Ascending aorta (tissue), 2 donors: ENCODE results near the gene PTX3. TPM values are rescaled to one million over a fixed set of nuclear protein-coding genes. Genes with fewer than 3 reads are reported as not detected.
A peak's percentile ranks its signal among the peaks of the same experiment; 100 is the strongest.

Experiments
- DNase-seq, 2 donors: peaks; one replicate each; pipeline ENCODE4 v3.0.0-alpha.2; 2019; ENCODE audit warnings: low spot score in 2 of 2
- H3K27ac ChIP-seq, 2 donors: fragments of 200-600 bp; sonication (generic); one replicate each; pipeline ENCODE4 v1.5.1; 2016 to 2017; ENCODE audit warnings: mild to moderate bottlenecking in 1 of 2
- H3K27me3 ChIP-seq: fragments of 200-600 bp; sonication (generic); one replicate; pipeline ENCODE4 v1.5.1; 2017
- H3K36me3 ChIP-seq, 2 donors: fragments of 200-600 bp; sonication (generic); one replicate each; pipeline ENCODE4 v1.5.1; 2016
- H3K4me1 ChIP-seq, 2 donors: fragments of 200-600 bp; sonication (generic); one replicate each; pipeline ENCODE4 v1.5.1; 2016 to 2017; ENCODE audit warnings: mild to moderate bottlenecking in 1 of 2
- H3K4me3 ChIP-seq, 2 donors: fragments of 200-600 bp; sonication (generic); one replicate each; pipeline ENCODE4 v1.5.1; 2016 to 2017; ENCODE audit warnings: mild to moderate bottlenecking in 1 of 2
- H3K9me3 ChIP-seq, 2 donors: fragments of 200-600 bp; sonication (generic); one replicate each; pipeline ENCODE4 v1.5.1; 2016
- CTCF ChIP-seq, 3 experiments: fragments of 200-600 bp in 2 of 3; fragments of 450-650 bp in 1 of 3; sonication (generic) in 2 of 3; IDR thresholded peaks; one replicate each; pipeline ENCODE4 v1.5.1; 2016 to 2019; ENCODE audit warnings: antibody characterized with exemption in 3 of 3, mild to moderate bottlenecking in 1 of 3, moderate library complexity in 1 of 3
- intact Hi-C: fragments of 100-400 bp; cut with DNase I; formaldehyde crosslinking; loops from one replicate; pipeline ENCODE4 v1.15.1; 2023
- total RNA-seq: library from RNA; depleted of rRNA; stranded (reverse); fragments of >200 nt; gene quantifications from one replicate; pipeline ENCODE4 v1.1.0, GENCODE V29; 2016

PTX3 gene
- total RNA-seq, 1 donor from 2014 or later = 9.2 TPM

- no peak for TF ChIP-seq CTCF (IDR thresholded peaks at IDR 0.05)
- H3K4me1 ChIP-seq = no peaks in the 10 kb centered on the region
- no peaks in the 10 kb centered on the region for H3K9me3 ChIP-seq
- no peak overlapping the region for H3K27ac ChIP-seq
- intact Hi-C loops = no loop called here
- no peaks in the 10 kb centered on the region for H3K36me3 ChIP-seq
- DNase-seq = no peak
- no peak overlapping the region for H3K4me3 ChIP-seq
- H3K27me3 ChIP-seq = no peaks in the 10 kb centered on the region
These were observed 6.1 kb downstream of the PTX3 start for GRCh38 chr3:157442729-157443128.

GRCh38 chr3:157443905-157444796 lies 7.5 kb downstream of the PTX3 start:
- H3K27ac ChIP-seq = no peak overlapping the region
- intact Hi-C loops = no loop called here
- no peak for DNase-seq
- no peaks in the 10 kb centered on the region for H3K36me3 ChIP-seq
- TF ChIP-seq CTCF (IDR thresholded peaks at IDR 0.05) = no peak
- no peak overlapping the region for H3K4me3 ChIP-seq
- H3K9me3 ChIP-seq = no peaks in the 10 kb centered on the region
- no peaks in the 10 kb centered on the region for H3K27me3 ChIP-seq
- no peaks in the 10 kb centered on the region for H3K4me1 ChIP-seq

- no peak overlapping the region for H3K4me3 ChIP-seq
- no peak overlapping the region for H3K27ac ChIP-seq
- no peak for DNase-seq
- H3K9me3 ChIP-seq = no peaks in the 10 kb centered on the region
- H3K27me3 ChIP-seq = no peaks in the 10 kb centered on the region
- no peaks in the 10 kb centered on the region for H3K36me3 ChIP-seq
- TF ChIP-seq CTCF (IDR thresholded peaks at IDR 0.05) = no peak
- H3K4me1 ChIP-seq = no peaks in the 10 kb centered on the region
- intact Hi-C loops = no loop called here
These were observed 8.1 kb downstream of the PTX3 start for GRCh38 chr3:157444797-157445184.

- no peaks in the 10 kb centered on the region for H3K27me3 ChIP-seq
- H3K9me3 ChIP-seq = no peaks in the 10 kb centered on the region
- TF ChIP-seq CTCF (IDR thresholded peaks at IDR 0.05) = no peak
- no peak overlapping the region for H3K4me3 ChIP-seq
- intact Hi-C loops = no loop called here
- no peak overlapping the region for H3K27ac ChIP-seq
- no peak for DNase-seq
- H3K4me1 ChIP-seq = no peaks in the 10 kb centered on the region
- no peaks in the 10 kb centered on the region for H3K36me3 ChIP-seq
These were observed 9.2 kb downstream of the PTX3 start for GRCh38 chr3:157445857-157446256.

- no peak overlapping the region for H3K4me3 ChIP-seq
- no peak for DNase-seq
- no peaks in the 10 kb centered on the region for H3K27me3 ChIP-seq
- no peak overlapping the region for H3K27ac ChIP-seq
- TF ChIP-seq CTCF (IDR thresholded peaks at IDR 0.05) = peak in 2 of 3 experiments; percentile 11 to 38
- intact Hi-C loops = no loop called here
- no peaks in the 10 kb centered on the region for H3K9me3 ChIP-seq
- H3K36me3 ChIP-seq = no peaks in the 10 kb centered on the region
- no peaks in the 10 kb centered on the region for H3K4me1 ChIP-seq
These were observed 10.5 kb downstream of the PTX3 start for GRCh38 chr3:157447026-157447694.
